PC-3 (cell line): ENCODE data around the gene THADA. TPM values are rescaled to one million over a fixed set of nuclear protein-coding genes. Genes with fewer than 3 reads are reported as not detected.
A peak's percentile ranks its signal among the peaks of the same experiment; 100 is the strongest.

ENCODE experiments used
- ATAC-seq: fragments of 200-7000 bp; cut with Tn5 transposase; 2 replicates; pipeline ENCODE4 v1.9.1; 2020; ENCODE audit warnings: mild to moderate bottlenecking, moderate library complexity
- BruUV-seq: library from RNA; stranded (reverse); fragments of 400-500 nt; replicated peaks from 2 replicates; lab custom pipeline; 2021; lab: Mats Ljungman, UMichigan
- CTCF ChIA-PET: fragments of 300-600 bp; sonication (Branson Sonifier 250); formaldehyde crosslinking; loops from one replicate; lab custom pipeline; 2022; ENCODE audit warnings: antibody characterized with exemption; lab: Charles Lee
- POLR2A ChIA-PET: fragments of 300-600 bp; sonication (Branson Sonifier 250); formaldehyde crosslinking; loops from one replicate; lab custom pipeline; 2022; ENCODE audit warnings: antibody characterized with exemption; ENCODE audit not compliant: unreplicated experiment; lab: Charles Lee
- DNase-seq: peaks from one replicate; pipeline ENCODE4 v3.0.0-alpha.2; 2015
- H2AFZ ChIP-seq: fragments of 300-600 bp; sonication (generic); 2 replicates; pipeline ENCODE4 v1.6.0; 2016; ENCODE audit warnings: antibody characterized with exemption, low read length
- H3F3A ChIP-seq: fragments of 300-600 bp; sonication (generic); one replicate; pipeline ENCODE4 v1.6.0; 2017; ENCODE audit warnings: antibody characterized with exemption, low read length, control low read depth, mild to moderate bottlenecking; ENCODE audit not compliant: unreplicated experiment
- H3K27ac ChIP-seq: fragments of 300-600 bp; sonication (generic); 2 replicates; pipeline ENCODE4 v1.5.1; 2016; ENCODE audit warnings: mild to moderate bottlenecking, low read length
- H3K27me3 ChIP-seq: fragments of 300-600 bp; sonication (generic); 2 replicates; pipeline ENCODE4 v1.6.1; 2016; ENCODE audit warnings: low read length, mixed read lengths
- H3K36me3 ChIP-seq: fragments of 300-600 bp; sonication (generic); 2 replicates; pipeline ENCODE4 v1.6.1; 2016; ENCODE audit warnings: low read depth, mixed run types, low read length, mixed read lengths
- H3K4me1 ChIP-seq: fragments of 300-600 bp; sonication (generic); 2 replicates; pipeline ENCODE4 v1.5.1; 2016; ENCODE audit warnings: low read length; ENCODE audit not compliant: insufficient read depth
- H3K4me2 ChIP-seq: fragments of 300-600 bp; sonication (generic); 2 replicates; pipeline ENCODE4 v1.6.0; 2016; ENCODE audit warnings: low read length
- H3K4me3 ChIP-seq: fragments of 300-600 bp; sonication (generic); 2 replicates; pipeline ENCODE4 v1.5.1; 2016; ENCODE audit warnings: mild to moderate bottlenecking, low read length, mixed read lengths
- H3K79me2 ChIP-seq: fragments of 300-600 bp; sonication (generic); 2 replicates; pipeline ENCODE4 v1.6.1; 2017; ENCODE audit warnings: low read length, mixed read lengths
- H3K9ac ChIP-seq: fragments of 300-600 bp; sonication (generic); 2 replicates; pipeline ENCODE4 v1.6.0; 2016; ENCODE audit warnings: mild to moderate bottlenecking, low read length
- H3K9me2 ChIP-seq: fragments of 300-600 bp; sonication (generic); replicated peaks from 2 replicates; pipeline ENCODE4 v1.6.1; 2016; ENCODE audit warnings: mixed run types, low read length, mixed read lengths
- H3K9me3 ChIP-seq: fragments of 300-600 bp; sonication (generic); 2 replicates; pipeline ENCODE4 v1.6.1; 2016; ENCODE audit warnings: low read length, mixed read lengths
- H4K20me1 ChIP-seq: fragments of 300-600 bp; sonication (generic); 2 replicates; pipeline ENCODE4 v1.6.1; 2016; ENCODE audit warnings: low read length, mixed read lengths
- EZH2 ChIP-seq: fragments of 300-600 bp; sonication (generic); IDR thresholded peaks from one replicate; pipeline ENCODE4 v1.6.1; 2017; ENCODE audit warnings: antibody characterized with exemption, mild to moderate bottlenecking, low read length; ENCODE audit not compliant: unreplicated experiment
- EZH2phosphoT487 ChIP-seq: fragments of 300-600 bp; sonication (generic); IDR thresholded peaks from 2 replicates; pipeline ENCODE4 v1.6.1; 2018; ENCODE audit warnings: mild to moderate bottlenecking, antibody characterized with exemption, low read length, borderline replicate concordance
- intact Hi-C: fragments of 100-400 bp; cut with micrococcal nuclease; formaldehyde crosslinking; loops from 2 replicates; pipeline ENCODE4 v1.9.0; 2023
- total RNA-seq: library from RNA; depleted of rRNA; stranded (reverse); fragments of >200 nt; gene quantifications from 2 replicates; pipeline ENCODE4 v1.2.3, GENCODE V29; 2014
- TF ChIP-seq, protein P1 (sequence below): fragments of 300-600 bp; sonication (generic); conservative IDR thresholded peaks from 2 replicates; pipeline ENCODE4 v1.5.1; 2017; ENCODE audit warnings: antibody characterized with exemption, low read depth, mild to moderate bottlenecking, low read length

The THADA gene
- total RNA-seq, 1 experiment from 2014 or later, result 33.6 TPM

DNA sequence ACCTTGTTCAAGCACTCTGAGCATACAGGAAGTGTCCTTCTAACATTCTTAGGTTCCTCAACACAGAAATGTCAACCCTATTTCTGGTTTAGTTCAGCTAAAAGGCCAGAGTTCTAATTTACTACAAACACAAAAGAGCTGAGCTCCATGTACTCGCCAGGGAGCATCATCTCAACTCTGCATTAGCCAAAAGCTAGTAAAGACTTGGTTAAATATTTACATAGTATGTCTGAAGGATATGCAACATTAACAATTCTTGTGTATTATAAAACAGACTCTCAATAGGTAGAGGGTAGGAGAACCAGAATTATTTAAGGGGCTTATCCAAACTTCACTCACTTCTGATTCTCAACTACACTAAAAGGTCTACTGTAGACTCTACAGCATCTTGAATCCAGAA lies 154.6 kb downstream of the THADA start:
- H4K20me1 ChIP-seq, result no peaks in the 10 kb centered on the region
- DNase-seq (peak; percentile 28), ATAC-seq (peak; percentile 64)
- H3K9ac ChIP-seq, result no peak overlapping the region
- no TSS peak for BruUV-seq
- H3K9me2 ChIP-seq, result no peaks in the 10 kb centered on the region
- ChIA-PET POLR2A (no interaction called here), CTCF (interaction anchor here (1.1 kb wide), 1 partner anchor 15 kb away, joined by 3 read pairs; no protein-coding TSS in a partner anchor)
- TF ChIP-seq EZH2 (no peak), EZH2phosphoT487 (no peak)
- TF ChIP-seq, protein P1, sequence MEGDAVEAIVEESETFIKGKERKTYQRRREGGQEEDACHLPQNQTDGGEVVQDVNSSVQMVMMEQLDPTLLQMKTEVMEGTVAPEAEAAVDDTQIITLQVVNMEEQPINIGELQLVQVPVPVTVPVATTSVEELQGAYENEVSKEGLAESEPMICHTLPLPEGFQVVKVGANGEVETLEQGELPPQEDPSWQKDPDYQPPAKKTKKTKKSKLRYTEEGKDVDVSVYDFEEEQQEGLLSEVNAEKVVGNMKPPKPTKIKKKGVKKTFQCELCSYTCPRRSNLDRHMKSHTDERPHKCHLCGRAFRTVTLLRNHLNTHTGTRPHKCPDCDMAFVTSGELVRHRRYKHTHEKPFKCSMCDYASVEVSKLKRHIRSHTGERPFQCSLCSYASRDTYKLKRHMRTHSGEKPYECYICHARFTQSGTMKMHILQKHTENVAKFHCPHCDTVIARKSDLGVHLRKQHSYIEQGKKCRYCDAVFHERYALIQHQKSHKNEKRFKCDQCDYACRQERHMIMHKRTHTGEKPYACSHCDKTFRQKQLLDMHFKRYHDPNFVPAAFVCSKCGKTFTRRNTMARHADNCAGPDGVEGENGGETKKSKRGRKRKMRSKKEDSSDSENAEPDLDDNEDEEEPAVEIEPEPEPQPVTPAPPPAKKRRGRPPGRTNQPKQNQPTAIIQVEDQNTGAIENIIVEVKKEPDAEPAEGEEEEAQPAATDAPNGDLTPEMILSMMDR, result no peak
- intact Hi-C loops, result no loop called here
- H3K4me1 ChIP-seq, result peaks cover 29% of the 10 kb centered on the region
- H3K4me3 ChIP-seq, result no peak overlapping the region
- H3K27me3 ChIP-seq, result no peaks in the 10 kb centered on the region
- no peak overlapping the region for H3K4me2 ChIP-seq
- H3K79me2 ChIP-seq, result no peaks in the 10 kb centered on the region
- 0 out of 2 replicates have a peak, but pooled peaks cover 2% of the 10 kb centered on the region for H3K36me3 ChIP-seq
- no peaks in the 10 kb centered on the region for H3F3A ChIP-seq
- no peak overlapping the region for H2AFZ ChIP-seq
- no peak overlapping the region for H3K27ac ChIP-seq
- no peaks in the 10 kb centered on the region for H3K9me3 ChIP-seq

DNA sequence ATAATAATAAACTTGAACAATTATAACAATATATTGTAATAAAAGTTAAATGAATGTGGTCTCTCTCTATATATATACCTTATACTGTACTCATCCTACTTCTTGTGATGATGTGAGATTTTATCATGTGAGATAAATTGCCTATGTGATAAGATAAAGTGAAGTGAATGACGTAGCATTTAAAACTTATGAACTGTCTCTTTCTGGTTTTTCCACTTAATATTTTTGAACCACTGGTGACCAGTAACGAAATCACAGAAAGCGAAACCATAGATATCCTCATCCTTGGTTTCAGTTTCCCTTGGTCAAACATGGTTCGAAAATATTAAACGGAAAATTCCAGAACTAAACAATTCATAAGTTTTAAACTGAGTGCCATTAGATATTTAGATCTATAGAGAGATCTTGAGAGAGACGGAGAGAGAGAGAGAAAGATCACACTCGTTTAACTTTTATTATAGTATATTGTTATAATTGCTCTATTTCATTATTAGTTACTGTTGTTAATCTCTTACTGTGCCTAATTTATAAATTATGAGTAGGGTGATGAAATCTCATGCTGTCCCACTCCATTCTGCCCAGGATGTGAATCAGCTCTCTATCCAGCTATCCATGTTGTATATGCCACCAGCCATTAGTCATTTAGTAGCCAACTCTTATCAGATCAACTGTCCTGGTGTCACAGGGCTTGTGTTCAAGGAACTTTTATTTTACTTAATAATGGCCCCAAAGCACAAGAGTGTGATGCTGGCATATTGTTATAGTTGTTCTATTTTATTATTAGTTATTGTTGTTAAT lies 156.8 kb downstream of the THADA start:
- Histone ChIP-seq H3K9me2 (no peaks in the 10 kb centered on the region), H3K27ac (0 out of 2 replicates have a peak overlapping the region, but pooled peaks have one; percentile 2), H4K20me1 (no peaks in the 10 kb centered on the region), H3K9ac (no peak overlapping the region), H3F3A (no peaks in the 10 kb centered on the region), H3K9me3 (no peaks in the 10 kb centered on the region), H3K27me3 (no peaks in the 10 kb centered on the region), H3K4me2 (peak overlapping the region; percentile 52), H3K36me3 (0 out of 2 replicates have a peak, but pooled peaks cover 2% of the 10 kb centered on the region), H3K79me2 (no peaks in the 10 kb centered on the region), H3K4me3 (no peak overlapping the region), H3K4me1 (peaks cover 29% of the 10 kb centered on the region), H2AFZ (no peak overlapping the region)
- ChIA-PET CTCF (interaction anchor here (0.5 kb wide), 1 partner anchor 36 kb away, joined by 5 read pairs; no protein-coding TSS in a partner anchor), POLR2A (no interaction called here)
- intact Hi-C loops, result no loop called here
- TF ChIP-seq EZH2 (no peak), EZH2phosphoT487 (no peak)
- TF ChIP-seq, protein P1, result no peak
- DNase-seq (peak; percentile 60), ATAC-seq (peak; percentile 58)
- BruUV-seq, result no TSS peak

DNA sequence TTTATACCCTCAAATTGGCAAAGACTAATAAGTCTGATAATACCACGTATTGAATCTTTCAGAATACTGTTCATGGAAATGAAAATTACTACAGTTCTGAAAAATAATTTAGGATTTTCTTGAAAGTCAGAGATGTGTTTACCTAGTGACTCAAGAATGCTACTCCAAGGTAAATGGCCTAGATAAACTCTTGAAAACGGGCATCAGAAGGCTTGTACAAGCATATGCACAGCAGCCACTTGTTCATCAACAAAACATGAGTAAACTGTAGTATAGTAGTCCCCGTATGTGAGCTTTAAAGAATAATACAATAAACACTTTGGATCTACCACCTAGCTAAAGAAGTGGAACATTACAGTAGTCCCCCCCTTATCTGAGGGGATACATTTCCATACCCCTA lies 157.5 kb downstream of the THADA start:
- peak overlapping the region; percentile 52 for H3K4me2 ChIP-seq
- H3K4me1 ChIP-seq, result peaks cover 29% of the 10 kb centered on the region
- no TSS peak for BruUV-seq
- no peaks in the 10 kb centered on the region for H4K20me1 ChIP-seq
- intact Hi-C loops, result no loop called here
- no peak overlapping the region for H3K9ac ChIP-seq
- H3K4me3 ChIP-seq, result no peak overlapping the region
- DNase-seq (peak; percentile 66), ATAC-seq (peak; percentile 87)
- CTCF ChIA-PET, result no interaction called here
- no peak overlapping the region for H2AFZ ChIP-seq
- TF ChIP-seq EZH2 (no peak), EZH2phosphoT487 (no peak)
- TF ChIP-seq, protein P1, result no peak
- H3K79me2 ChIP-seq, result no peaks in the 10 kb centered on the region
- POLR2A ChIA-PET, result interaction anchor here (0.6 kb wide), 1 partner anchor 102 kb away, joined by 3 read pairs; no protein-coding TSS in a partner anchor
- H3K36me3 ChIP-seq, result 0 out of 2 replicates have a peak, but pooled peaks cover 2% of the 10 kb centered on the region
- no peaks in the 10 kb centered on the region for H3F3A ChIP-seq
- H3K9me3 ChIP-seq, result no peaks in the 10 kb centered on the region
- no peaks in the 10 kb centered on the region for H3K27me3 ChIP-seq
- H3K9me2 ChIP-seq, result no peaks in the 10 kb centered on the region
- H3K27ac ChIP-seq, result 0 out of 2 replicates have a peak overlapping the region, but pooled peaks have one; percentile 19
